T-cell (primary cell): ENCODE results near the gene ZMYM4. TPM values are rescaled to one million over a fixed set of nuclear protein-coding genes. Genes with fewer than 3 reads are reported as not detected.
"Not testable (repeated sequence)": the region's sequence is repeated elsewhere in the genome, so short reads cannot be mapped to it uniquely, and the experiment has no call there.

ENCODE experiments used
- ATAC-seq, 4 experiments: fragments of 200-7000 bp in 3 of 4; fragments of 150-1000 bp in 1 of 4; cut with Tn5 transposase; replicated peaks in 1 of 4; 1 replicate in 3 of 4; 2 replicates in 1 of 4; pipeline ENCODE4 v1.10.0; 2021; ENCODE audit warnings: moderate library complexity in 3 of 4, mild to moderate bottlenecking in 2 of 4, moderate number of reproducible peaks in 1 of 4
- CTCF ChIA-PET, 2 donors: fragments of 300-600 bp; sonication (Branson Sonifier 250); formaldehyde crosslinking; loops; one replicate each; lab custom pipeline; 2022; ENCODE audit warnings: antibody characterized with exemption in 2 of 2; lab: Charles Lee
- POLR2A ChIA-PET, 2 donors: fragments of 300-600 bp; sonication (Branson Sonifier 250); formaldehyde crosslinking; loops; one replicate each; lab custom pipeline; 2022; ENCODE audit warnings: antibody characterized with exemption in 2 of 2; lab: Charles Lee
- DNase-seq, 35 experiments: peaks; one replicate each; pipeline versions ENCODE4 v3.0.0 to v3.0.0-alpha.2; 2013 to 2023
- H3K27ac ChIP-seq: one replicate; pipeline ENCODE4 v1.5.1; 2013; ENCODE audit warnings: low read length
- H3K27me3 ChIP-seq, 2 experiments: replicated peaks in 1 of 2; 1 replicate in 1 of 2; 2 replicates in 1 of 2; pipeline versions ENCODE4 v1.6.1 to v1.7.0; 2013; ENCODE audit warnings: low read length in 1 of 2, mixed read lengths in 1 of 2; ENCODE audit not compliant: control insufficient read depth in 2 of 2, insufficient read depth in 2 of 2; ENCODE audit errors: extremely low read depth in 1 of 2
- H3K36me3 ChIP-seq, 2 donors: 1 replicate in 1 of 2; 2 replicates in 1 of 2; pipeline versions ENCODE4 v1.6.1 to v1.7.0; 2013; ENCODE audit warnings: low read length in 1 of 2; ENCODE audit not compliant: control insufficient read depth in 2 of 2, insufficient read depth in 1 of 2; ENCODE audit errors: extremely low read depth in 1 of 2
- H3K4me1 ChIP-seq, 2 experiments: 1 replicate in 1 of 2; 2 replicates in 1 of 2; pipeline versions ENCODE4 v1.6.1 to v1.7.0; 2013; ENCODE audit warnings: low read length in 2 of 2, mixed read lengths in 1 of 2; ENCODE audit not compliant: insufficient read depth in 2 of 2, control insufficient read depth in 1 of 2; ENCODE audit errors: extremely low read depth in 1 of 2
- H3K4me3 ChIP-seq, 2 donors: 1 replicate in 1 of 2; 2 replicates in 1 of 2; pipeline versions ENCODE4 v1.5.1 to v1.7.0; 2013; ENCODE audit warnings: mild to moderate bottlenecking in 2 of 2, low read length in 1 of 2, moderate library complexity in 1 of 2; ENCODE audit not compliant: control insufficient read depth in 1 of 2; ENCODE audit errors: extremely low read depth in 1 of 2
- H3K9me3 ChIP-seq: 2 replicates; pipeline ENCODE4 v1.7.0; 2013
- H3K27ac Mint-ChIP-seq, 2 donors: one replicate each; pipeline ENCODE4 v1.8.0; 2020 to 2021; ENCODE audit warnings: mild to moderate bottlenecking in 2 of 2, mixed read lengths in 2 of 2
- H3K27me3 Mint-ChIP-seq, 2 donors: one replicate each; pipeline ENCODE4 v1.8.0; 2021 to 2022; ENCODE audit warnings: mixed read lengths in 2 of 2
- H3K36me3 Mint-ChIP-seq: one replicate; pipeline ENCODE4 v1.8.0; 2021; ENCODE audit warnings: mixed read lengths
- H3K4me1 Mint-ChIP-seq, 3 donors: one replicate each; pipeline ENCODE4 v1.8.0; 2020 to 2022; ENCODE audit warnings: mixed read lengths in 3 of 3, mild to moderate bottlenecking in 1 of 3
- H3K4me3 Mint-ChIP-seq, 3 donors: one replicate each; pipeline ENCODE4 v1.8.0; 2020 to 2022; ENCODE audit warnings: mild to moderate bottlenecking in 3 of 3, mixed read lengths in 3 of 3, moderate library complexity in 3 of 3
- H3K9me3 Mint-ChIP-seq, 3 donors: one replicate each; pipeline ENCODE4 v1.8.0; 2020 to 2022; ENCODE audit warnings: mixed read lengths in 3 of 3
- WGBS: methylation state at CpG from one replicate; pipeline ENCODE4 v1.1.5; 2013; ENCODE audit warnings: missing lambda C conversion rate; ENCODE audit not compliant: insufficient coverage; 5-methylcytosine and 5-hydroxymethylcytosine counted together
- total RNA-seq, 35 experiments: library from RNA in 6 of 35; stranded (reverse) in 6 of 35; fragments of 120-200 nt in 1 of 35; gene quantifications; one replicate each; pipeline versions ENCODE4 v1.2.1 to v1.2.4 and lab custom pipeline; 2013 to 2026

The ZMYM4 gene
- total RNA-seq, 5 donors from 2014 or later (not counting 1 experiment from before 2014, with no cell fraction given): 28.7 to 41.7 (median 38.5) TPM

- H3K36me3 Mint-ChIP-seq: peaks cover 24% of the 10 kb centered on the region
- no CpG with 5 or more reads among the region's 1 CpG for WGBS
- ATAC-seq: no peak
Observed at GRCh38 chr1:35454616-35455015, 186.1 kb downstream of the ZMYM4 start.

GRCh38 chr1:35460796-35461195 lies 192.3 kb downstream of the ZMYM4 start:
- CTCF ChIA-PET: interaction anchor here in 1 of 2 donors (1.4 kb wide), 1 partner anchor 11 kb away, joined by 3 read pairs; no protein-coding TSS in a partner anchor
- Histone ChIP-seq H3K4me3 (no peak overlapping the region), H3K36me3 (peaks cover 10 to 52% of the 10 kb centered on the region in 2 donors), H3K27ac (no peak overlapping the region), H3K9me3 (no peaks in the 10 kb centered on the region), H3K27me3 (no peaks in the 10 kb centered on the region), H3K4me1 (peaks cover 0 to 11% of the 10 kb centered on the region in 2 experiments)
- Mint-ChIP-seq H3K27ac (no peak overlapping the region), H3K4me3 (no peak overlapping the region), H3K36me3 (peaks cover 58% of the 10 kb centered on the region), H3K9me3 (peaks cover 3 to 7% (median 5%) of the 10 kb centered on the region in 3 donors), H3K27me3 (no peaks in the 10 kb centered on the region), H3K4me1 (peaks cover 0 to 20% (median 12%) of the 10 kb centered on the region in 3 donors)
- DNase-seq (no peak), ATAC-seq (no peak)
- POLR2A ChIA-PET: interaction anchor here in 1 of 2 donors (0.7 kb wide), 1 partner anchor 158 kb away, joined by 5 read pairs; no protein-coding TSS in a partner anchor
- WGBS: no CpG with 5 or more reads among the region's 2 CpGs

More at GRCh38 chr1:35454616-35455015, 186.1 kb downstream of the ZMYM4 start:
- POLR2A ChIA-PET: no interaction called here
- Histone ChIP-seq H3K9me3 (no peaks in the 10 kb centered on the region), H3K4me3 (no peak overlapping the region), H3K36me3 (peaks cover 7 to 54% of the 10 kb centered on the region in 2 donors), H3K27ac (no peak overlapping the region), H3K4me1 (peaks cover 21 to 25% of the 10 kb centered on the region in 2 experiments), H3K27me3 (no peaks in the 10 kb centered on the region)
- no peaks in the 10 kb centered on the region for H3K27me3 Mint-ChIP-seq
- peaks cover 30 to 47% (median 35%) of the 10 kb centered on the region in 3 donors for H3K4me1 Mint-ChIP-seq
- DNase-seq: no peak
- no peaks in the 10 kb centered on the region for H3K9me3 Mint-ChIP-seq
- CTCF ChIA-PET: interaction anchor here in 1 of 2 donors (0.6 to 1.5 kb wide), 7 partner anchors 13 to 315 kb away, joined by 3 to 7 read pairs (median 3); no protein-coding TSS in a partner anchor
- H3K27ac Mint-ChIP-seq: peak overlapping the region; percentile 72 to 79
- no peak overlapping the region for H3K4me3 Mint-ChIP-seq

GRCh38 chr1:35461966-35462651 lies 193.6 kb downstream of the ZMYM4 start:
- Histone ChIP-seq H3K27ac (no peak overlapping the region), H3K27me3 (no peaks in the 10 kb centered on the region), H3K4me3 (no peak overlapping the region), H3K9me3 (no peaks in the 10 kb centered on the region), H3K4me1 (peaks cover 0 to 8% of the 10 kb centered on the region in 2 experiments), H3K36me3 (peaks cover 10 to 54% of the 10 kb centered on the region in 2 donors)
- CTCF ChIA-PET: interaction anchor here in 1 of 2 donors (0.6 kb wide), 1 partner anchor 79 kb away, joined by 3 read pairs; no protein-coding TSS in a partner anchor
- no peak overlapping the region for H3K4me3 Mint-ChIP-seq
- peaks cover 0 to 15% (median 12%) of the 10 kb centered on the region in 3 donors for H3K4me1 Mint-ChIP-seq
- WGBS: no CpG with 5 or more reads among the region's 5 CpGs
- H3K27me3 Mint-ChIP-seq: no peaks in the 10 kb centered on the region
- peak overlapping the region; percentile 16 to 85 for H3K27ac Mint-ChIP-seq
- POLR2A ChIA-PET: no interaction called here
- no peak for ATAC-seq
- no peak for DNase-seq
- peaks cover 3 to 10% (median 5%) of the 10 kb centered on the region in 3 donors for H3K9me3 Mint-ChIP-seq
- H3K36me3 Mint-ChIP-seq: peaks cover 61% of the 10 kb centered on the region

GRCh38 chr1:35463232-35463631 lies 194.7 kb downstream of the ZMYM4 start:
- Mint-ChIP-seq H3K4me1 (peaks cover 0 to 15% (median 14%) of the 10 kb centered on the region in 3 donors), H3K4me3 (no peak overlapping the region), H3K27me3 (no peaks in the 10 kb centered on the region), H3K27ac (peak overlapping the region in 1 of 2 donors; percentile 35), H3K9me3 (peaks cover 3 to 10% (median 5%) of the 10 kb centered on the region in 3 donors), H3K36me3 (peaks cover 67% of the 10 kb centered on the region)
- WGBS: 100% methylated on average over 1 of the region's 2 CpGs
- no peak for ATAC-seq
- H3K27ac ChIP-seq: no peak overlapping the region
- H3K4me3 ChIP-seq: no peak overlapping the region
- CTCF ChIA-PET: no interaction called here
- peaks cover 10 to 50% of the 10 kb centered on the region in 2 donors for H3K36me3 ChIP-seq
- H3K4me1 ChIP-seq: no peaks in the 10 kb centered on the region
- H3K27me3 ChIP-seq: no peaks in the 10 kb centered on the region
- no peaks in the 10 kb centered on the region for H3K9me3 ChIP-seq
- no peak for DNase-seq
- POLR2A ChIA-PET: interaction anchor here in 1 of 2 donors (0.6 kb wide), 1 partner anchor 73 kb away, joined by 7 read pairs; no protein-coding TSS in a partner anchor

- 100% methylated on average over 1 of the region's 2 CpGs for WGBS
- H3K27me3 Mint-ChIP-seq, H3K4me1 ChIP-seq, ATAC-seq, H3K9me3 ChIP-seq, H3K27me3 ChIP-seq, CTCF ChIA-PET, H3K27ac ChIP-seq, H3K4me3 ChIP-seq, H3K4me3 Mint-ChIP-seq, DNase-seq, H3K27ac Mint-ChIP-seq: not testable (repeated sequence)
- peaks cover 0 to 19% (median 16%) of the 10 kb centered on the region in 3 donors for H3K4me1 Mint-ChIP-seq
- H3K36me3 ChIP-seq: peaks cover 10 to 54% of the 10 kb centered on the region in 2 donors
- H3K36me3 Mint-ChIP-seq: peaks cover 72% of the 10 kb centered on the region
- POLR2A ChIA-PET: interaction anchor here in 1 of 2 donors (0.7 kb wide), 1 partner anchor 79 kb away, joined by 3 read pairs; no protein-coding TSS in a partner anchor
- peaks cover 3 to 10% (median 5%) of the 10 kb centered on the region in 3 donors for H3K9me3 Mint-ChIP-seq
Observed at GRCh38 chr1:35463749-35464148, 195.2 kb downstream of the ZMYM4 start.

GRCh38 chr1:35466120-35466519 lies 197.6 kb downstream of the ZMYM4 start:
- WGBS: no CpG with 5 or more reads among the region's 1 CpG
- no peak for ATAC-seq
- DNase-seq: no peak
- H3K27ac ChIP-seq: no peak overlapping the region
- Mint-ChIP-seq H3K4me1 (peaks cover 0 to 17% (median 16%) of the 10 kb centered on the region in 3 donors), H3K27ac (peak overlapping the region in 1 of 2 donors; percentile 12), H3K9me3 (peaks cover 3 to 10% (median 5%) of the 10 kb centered on the region in 3 donors), H3K36me3 (peaks cover 70% of the 10 kb centered on the region), H3K27me3 (no peaks in the 10 kb centered on the region), H3K4me3 (no peak overlapping the region)
- POLR2A ChIA-PET: no interaction called here
- H3K27me3 ChIP-seq: no peaks in the 10 kb centered on the region
- H3K36me3 ChIP-seq: peaks cover 10 to 64% of the 10 kb centered on the region in 2 donors
- CTCF ChIA-PET: no interaction called here
- no peaks in the 10 kb centered on the region for H3K4me1 ChIP-seq
- H3K4me3 ChIP-seq: no peak overlapping the region
- no peaks in the 10 kb centered on the region for H3K9me3 ChIP-seq
